NCI-H2227 (cell line): ENCODE measurements around the gene ZNF534.
"Not testable (repeated sequence)": the region's sequence is repeated elsewhere in the genome, so short reads cannot be mapped to it uniquely, and the experiment has no call there.

Experiments
- DNase-seq: peaks from one replicate; lab custom pipeline; 2025; ENCODE audit not compliant: unreplicated experiment; lab: John Stamatoyannopoulos, UW

The ZNF534 gene

GRCh38 chr19:52428937-52429336 is at the start of gene ZNF534:
ZNF534 (plus strand) TSS chr19:52429148; CDS start chr19:52431475, 2,327 bp downstream.
- DNase-seq, result no peak

GRCh38 chr19:52391135-52391534 is 37.8 kb upstream of the ZNF534 start:
- no peak for DNase-seq

- peak; percentile 94 for DNase-seq
Observed at GRCh38 chr19:52397310-52398080, 31.5 kb upstream of the ZNF534 start, which contains the start of gene ZNF528. ZNF528 (plus strand) TSS chr19:52397849; CDS start chr19:52402014, 4,165 bp downstream.

DNA sequence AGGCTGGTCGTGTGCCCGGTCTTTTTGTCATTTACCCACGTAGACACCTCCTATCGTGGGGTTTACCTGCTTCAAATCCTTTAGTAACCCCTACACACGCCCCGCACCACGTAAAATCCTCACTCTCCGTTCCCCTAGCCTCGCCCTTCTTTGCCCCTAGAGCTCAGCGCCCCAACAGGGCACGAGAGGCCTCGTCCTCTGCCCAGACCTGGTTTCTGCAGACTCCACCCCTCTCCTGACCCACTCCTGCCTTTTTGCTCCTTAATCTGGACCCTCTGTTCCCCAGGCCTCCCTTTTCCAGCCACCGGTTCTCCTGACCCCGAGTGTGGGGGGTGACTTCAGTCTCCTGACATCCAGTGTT is 30.9 kb upstream of the ZNF534 start:
- DNase-seq, result peak; percentile 12

- DNase-seq, result no peak
Observed at GRCh38 chr19:52410276-52410675, 18.7 kb upstream of the ZNF534 start.

- no peak for DNase-seq
Observed at GRCh38 chr19:52415711-52416110, 13.2 kb upstream of the ZNF534 start.

DNA sequence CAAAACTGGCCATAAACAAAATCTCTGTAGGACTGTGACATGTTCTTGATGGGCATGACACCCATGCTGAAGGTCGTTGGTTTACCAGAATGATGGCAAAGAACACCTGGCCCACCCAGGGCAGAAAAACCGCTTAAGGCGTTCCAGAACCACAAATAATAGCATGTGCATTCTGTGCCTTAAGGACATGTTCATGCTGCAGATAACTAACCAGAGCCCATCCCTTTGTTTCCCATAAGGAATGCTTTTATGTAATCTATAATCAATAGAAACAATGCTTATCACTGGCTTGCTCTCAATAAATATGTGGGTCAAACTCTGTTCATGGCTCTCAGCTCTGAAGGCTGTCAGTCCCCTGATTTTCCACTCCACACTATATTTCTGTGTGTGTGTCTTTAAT is 13.2 kb downstream of the ZNF534 start:
- DNase-seq, result no peak

GRCh38 chr19:52444506-52444905 is 15.6 kb downstream of the ZNF534 start:
- no peak for DNase-seq

- DNase-seq, result no peak
Observed at GRCh38 chr19:52451241-52451640, 22.3 kb downstream of the ZNF534 start.

DNA sequence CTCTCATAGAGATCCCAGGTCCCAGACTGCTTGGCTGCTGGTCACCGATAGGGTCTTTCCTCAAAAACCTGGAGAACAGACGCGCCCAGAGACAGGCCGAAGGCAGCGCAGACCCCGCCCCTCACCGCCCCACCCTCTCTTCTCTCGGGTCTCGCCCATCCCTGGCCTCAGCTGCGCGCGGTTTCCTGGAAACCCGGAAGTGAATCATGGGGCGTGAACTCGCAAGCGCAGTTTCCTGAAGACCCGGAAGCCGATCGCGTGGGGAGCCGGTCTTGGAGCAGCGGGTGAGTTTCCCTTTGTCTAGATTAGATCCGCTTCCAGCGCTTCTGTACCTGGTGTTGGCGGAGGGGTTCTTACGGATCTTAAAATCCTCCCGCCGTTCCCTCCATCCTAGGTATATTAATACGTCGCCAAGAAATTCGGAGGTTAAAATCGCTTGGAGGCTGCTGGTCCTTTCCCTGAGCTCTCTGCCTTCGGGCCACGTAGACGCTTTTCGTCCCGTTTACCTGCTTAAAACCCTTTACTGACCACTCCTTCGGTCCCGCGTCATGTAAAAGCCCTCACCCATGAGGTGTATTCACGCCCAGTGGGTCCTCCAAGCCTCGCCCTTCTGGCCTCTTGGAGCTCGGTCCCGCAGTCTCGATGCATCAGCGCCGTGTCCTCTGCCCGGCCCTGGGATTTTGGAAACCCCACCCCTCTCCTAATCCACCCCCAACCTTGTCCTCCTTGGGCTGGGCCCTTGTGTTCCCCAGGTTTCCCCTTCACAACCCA is 24.6 kb downstream of the ZNF534 start, which contains the start of gene ZNF578:
TSS of gene ZNF578 (plus strand) at position 230 of the 771 bp plus-strand sequence. CDS start 48,293 bp downstream, outside the sequence.
- peak; percentile 93 for DNase-seq

DNA sequence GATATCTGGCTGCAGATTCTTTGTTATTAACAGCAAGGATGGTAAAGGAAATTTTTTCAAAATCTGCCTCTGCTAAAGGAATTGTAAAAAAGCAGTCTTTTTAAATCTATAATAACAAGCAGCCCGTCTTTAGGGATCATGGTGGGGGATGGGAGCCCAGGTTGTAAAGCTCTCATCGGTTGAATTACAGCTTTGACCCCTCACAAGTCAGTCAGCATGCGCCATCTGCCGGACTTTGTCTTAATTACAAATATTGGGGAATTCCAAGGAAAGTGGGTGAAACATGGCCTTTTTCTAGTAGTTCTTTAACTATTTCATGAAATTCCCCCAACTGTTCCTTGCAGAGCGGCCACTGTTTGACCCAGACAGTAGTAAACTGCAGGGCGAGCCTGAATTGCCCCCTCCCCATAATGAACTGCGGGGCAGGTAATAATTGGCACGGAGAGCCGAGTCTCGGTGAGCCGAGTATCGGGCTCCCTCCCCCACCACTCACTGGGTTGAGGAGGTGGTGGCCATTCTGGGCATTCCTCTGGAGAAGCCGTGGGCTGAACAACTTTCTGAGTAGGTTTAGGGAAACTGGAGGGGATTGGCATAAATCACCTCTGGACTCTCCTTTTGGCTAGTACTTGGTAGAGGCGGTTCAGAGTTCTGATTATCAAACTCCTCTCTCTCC is 36.0 kb downstream of the ZNF534 start:
- no peak for DNase-seq

DNA sequence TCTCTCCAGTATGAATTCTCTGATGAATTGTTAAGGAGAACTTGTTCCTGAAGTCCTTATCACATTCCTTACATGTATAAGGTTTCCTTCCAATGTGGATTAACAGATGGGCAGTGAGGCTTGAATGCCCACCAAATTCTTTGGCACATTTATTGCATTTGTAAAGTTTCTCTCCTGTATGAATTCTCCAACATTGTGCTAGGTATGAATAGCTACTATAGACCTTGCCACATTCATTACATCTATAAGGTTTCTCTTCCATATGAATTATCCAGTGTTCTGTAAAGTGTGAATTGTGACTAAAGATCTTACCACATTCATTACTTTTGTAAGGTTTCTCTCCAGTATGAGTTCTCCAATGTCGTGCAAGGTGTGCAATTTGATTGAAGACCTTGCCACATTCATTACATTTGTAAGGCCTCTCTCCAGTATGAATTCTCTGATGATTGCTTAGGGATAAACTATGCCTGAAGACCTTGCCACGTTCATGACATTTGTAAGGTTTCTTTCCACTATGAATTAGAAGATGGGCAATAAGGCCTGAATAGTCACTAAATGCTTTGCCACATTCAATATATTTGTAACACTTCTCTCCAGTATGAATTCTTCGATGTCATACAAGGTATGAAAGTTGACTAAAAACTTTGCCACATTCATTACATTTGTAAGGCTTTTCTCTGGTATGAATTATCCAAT is 44.9 kb downstream of the ZNF534 start:
- no peak for DNase-seq

GRCh38 chr19:52474351-52475127 is 45.6 kb downstream of the ZNF534 start:
- no peak for DNase-seq

DNA sequence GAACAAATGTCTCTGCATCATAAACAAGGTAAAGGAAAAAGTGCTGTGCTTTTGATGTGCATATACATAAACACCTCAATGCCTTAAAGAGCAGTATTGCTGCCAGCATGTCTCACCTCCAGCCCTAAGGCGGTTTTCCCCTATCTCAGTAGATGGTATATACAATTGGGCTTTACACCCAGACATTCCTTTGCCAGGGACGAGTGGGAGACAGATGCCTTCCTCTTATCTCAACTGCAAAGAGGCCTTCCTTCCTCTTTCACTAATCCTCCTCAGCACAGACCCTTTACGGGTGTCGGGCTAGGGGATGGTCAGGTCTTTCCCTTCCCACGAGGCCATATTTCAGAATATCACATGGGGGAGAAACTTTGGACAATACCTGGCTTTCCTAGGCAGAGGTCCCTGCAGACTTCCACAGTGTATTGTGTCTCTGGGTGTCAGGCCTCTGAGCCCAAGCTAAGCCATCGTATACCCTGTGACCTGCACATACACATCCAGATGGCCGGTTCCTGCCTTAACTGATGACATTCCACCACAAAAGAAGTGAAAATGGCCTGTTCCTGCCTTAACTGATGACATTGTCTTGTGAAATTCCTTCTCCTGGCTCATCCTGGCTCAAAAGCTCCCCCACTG is 55.3 kb downstream of the ZNF534 start:
- DNase-seq, result not testable (repeated sequence)

DNA sequence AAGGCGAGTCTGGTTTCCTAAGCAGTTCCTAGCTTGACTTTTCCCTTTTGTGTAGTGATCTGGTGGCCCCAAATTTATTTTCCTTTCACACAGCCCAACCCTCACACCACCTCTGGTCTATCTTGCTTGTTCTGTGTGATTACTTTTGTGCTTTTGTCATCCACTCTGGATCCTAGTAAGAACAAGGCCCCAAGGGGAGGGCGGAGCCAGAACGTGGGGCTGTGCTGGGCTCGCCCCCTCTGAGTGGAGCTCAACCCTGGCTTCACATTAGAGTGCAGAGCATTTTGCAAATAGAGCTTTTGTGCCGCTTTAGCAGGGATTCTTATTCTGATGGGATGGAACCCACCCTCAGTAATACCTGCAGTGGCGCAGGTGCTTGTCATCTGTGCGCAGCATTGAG is 56.1 kb downstream of the ZNF534 start:
- not testable (repeated sequence) for DNase-seq

- DNase-seq, result not testable (repeated sequence)
Observed at GRCh38 chr19:52485561-52486240, 56.8 kb downstream of the ZNF534 start.

GRCh38 chr19:52492201-52492993 is 63.4 kb downstream of the ZNF534 start:
- no peak for DNase-seq

DNA sequence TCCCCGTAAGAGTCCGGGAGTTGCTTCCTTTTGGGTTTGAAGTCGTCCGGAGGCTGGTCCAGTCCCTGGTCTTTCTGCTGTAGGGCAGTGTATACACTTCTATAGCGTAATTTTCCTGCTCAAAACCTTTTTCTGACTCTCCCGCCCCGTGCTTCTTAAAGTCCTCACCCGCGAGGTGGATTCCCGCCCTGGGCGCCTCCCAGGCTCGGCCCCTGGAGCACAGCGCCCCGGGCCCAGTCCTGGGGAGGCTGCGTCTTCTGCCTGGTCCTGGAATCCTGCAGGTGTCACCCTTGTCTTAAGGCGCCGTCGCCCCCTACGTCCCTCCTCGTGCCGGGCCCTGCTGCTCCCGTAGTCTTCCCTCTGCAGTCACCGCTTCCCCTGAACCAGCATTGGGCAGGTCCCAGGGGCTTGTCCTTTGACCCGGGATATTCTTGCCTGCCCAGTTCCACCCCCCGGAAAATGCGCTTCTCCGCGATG is 64.1 kb downstream of the ZNF534 start:
- no peak for DNase-seq
